Measurements from ENCODE around the gene STK31.

- no peak for TF ChIP-seq CTCF (IDR thresholded peaks at IDR 0.05; ENCODE audit: low read depth, low read length)
- no peak for TF ChIP-seq POLR2A (IDR thresholded peaks at IDR 0.05; ENCODE audit: extremely low read depth, insufficient read length)
Measured at GRCh38 chr7:23791721-23792120, 81.7 kb downstream of the STK31 start.
